NCI-H2227 (cell line): Measurements from ENCODE around the gene CADPS2.

Experiments
- DNase-seq: peaks from one replicate; lab custom pipeline; 2025; ENCODE audit not compliant: unreplicated experiment; lab: John Stamatoyannopoulos, UW

CADPS2 gene

DNA sequence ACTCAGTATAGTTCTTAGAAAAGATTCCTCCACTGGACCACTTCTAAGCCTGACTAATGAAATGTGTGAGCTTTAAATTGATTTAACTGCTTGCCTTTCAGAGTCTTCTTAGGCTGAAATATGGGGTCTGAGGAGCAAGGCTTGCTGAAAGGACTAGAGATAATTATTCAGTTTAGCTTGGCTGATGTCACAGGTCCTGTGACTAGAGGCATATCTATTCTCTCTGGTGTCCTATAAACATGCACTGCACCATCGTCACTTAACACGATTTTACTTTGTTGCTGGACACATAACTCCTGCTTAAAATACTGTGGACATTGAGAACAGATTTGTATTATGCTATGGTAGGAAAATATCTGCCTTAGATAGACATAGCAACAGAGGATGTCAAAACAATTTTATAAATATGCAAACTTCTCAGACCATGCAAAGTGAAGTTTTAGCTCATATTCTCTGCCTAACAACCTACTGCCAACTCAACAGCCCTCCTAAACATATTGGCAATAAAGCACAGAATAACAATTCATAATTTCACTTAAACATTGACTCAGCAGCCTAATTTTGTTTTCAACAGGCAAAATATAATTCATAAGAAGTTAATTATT is 267.6 kb downstream of the CADPS2 start:
- no peak for DNase-seq

- no peak for DNase-seq
These were observed 269.3 kb downstream of the CADPS2 start for GRCh38 chr7:122616951-122617350.

- no peak for DNase-seq
These were observed 280.3 kb downstream of the CADPS2 start for GRCh38 chr7:122605929-122606328.

DNA sequence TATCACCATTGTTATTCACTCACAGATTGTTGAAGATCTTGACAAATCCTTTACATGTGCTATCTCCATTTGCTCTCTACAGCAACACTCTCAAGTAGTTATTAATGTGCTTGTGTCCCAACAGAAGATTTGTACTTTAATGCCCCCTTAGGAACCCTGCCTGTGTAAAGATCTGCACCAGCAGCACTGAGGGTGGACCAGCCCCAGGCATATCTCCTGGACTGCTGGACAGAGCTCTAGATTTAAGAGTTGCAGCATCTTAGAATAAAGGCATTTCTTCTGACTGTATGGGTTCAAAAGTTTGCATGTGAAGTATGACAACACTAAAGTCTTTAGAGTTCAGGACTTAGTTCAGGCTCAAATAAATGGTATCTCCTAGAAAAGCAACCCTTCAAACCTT is 282.0 kb downstream of the CADPS2 start:
- DNase-seq = no peak

GRCh38 chr7:122602800-122603199 is 283.5 kb downstream of the CADPS2 start:
- no peak for DNase-seq

GRCh38 chr7:122600630-122601029 is 285.6 kb downstream of the CADPS2 start:
- DNase-seq = no peak

GRCh38 chr7:122600042-122600441 is 286.2 kb downstream of the CADPS2 start:
- DNase-seq = no peak

DNA sequence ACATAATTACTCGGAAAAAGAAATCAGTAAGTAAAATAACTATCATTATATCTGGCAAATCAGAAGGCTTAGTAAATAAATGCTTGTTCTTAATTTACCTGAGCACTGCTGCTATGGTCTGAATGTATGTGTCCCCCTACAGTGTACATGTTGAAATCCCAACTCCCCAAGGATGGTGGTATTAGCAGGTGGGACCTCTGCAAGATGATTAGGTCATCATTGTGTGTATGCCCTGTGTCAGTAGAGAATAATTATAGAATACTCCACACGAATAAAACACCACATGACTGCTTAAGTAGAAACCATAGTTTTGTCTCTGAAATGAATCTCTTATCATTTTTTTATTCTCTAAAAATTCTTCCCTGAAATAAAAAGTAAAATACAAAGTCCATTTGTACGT is 289.0 kb downstream of the CADPS2 start:
- no peak for DNase-seq

DNA sequence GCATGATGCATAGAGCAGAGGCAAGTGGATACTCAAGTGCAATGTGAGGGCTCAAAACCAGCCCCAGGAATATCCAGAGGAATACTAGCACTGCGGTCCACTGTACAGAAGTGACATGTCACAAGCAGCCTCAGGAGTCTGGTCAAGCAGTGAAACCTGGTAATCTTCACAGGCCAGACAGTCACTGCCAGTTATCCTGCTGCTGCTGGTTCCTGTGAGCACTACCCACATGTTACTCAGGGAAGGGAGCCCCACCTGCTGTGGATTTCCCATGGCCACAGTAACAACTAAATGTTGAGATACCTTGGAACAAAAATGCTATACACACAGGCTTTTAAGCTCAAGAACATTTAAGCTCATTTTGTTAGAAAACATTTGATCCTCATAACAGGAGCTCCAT is 290.4 kb downstream of the CADPS2 start:
- DNase-seq = no peak

- DNase-seq = no peak
These were observed 297.6 kb downstream of the CADPS2 start for GRCh38 chr7:122588621-122589020.

DNA sequence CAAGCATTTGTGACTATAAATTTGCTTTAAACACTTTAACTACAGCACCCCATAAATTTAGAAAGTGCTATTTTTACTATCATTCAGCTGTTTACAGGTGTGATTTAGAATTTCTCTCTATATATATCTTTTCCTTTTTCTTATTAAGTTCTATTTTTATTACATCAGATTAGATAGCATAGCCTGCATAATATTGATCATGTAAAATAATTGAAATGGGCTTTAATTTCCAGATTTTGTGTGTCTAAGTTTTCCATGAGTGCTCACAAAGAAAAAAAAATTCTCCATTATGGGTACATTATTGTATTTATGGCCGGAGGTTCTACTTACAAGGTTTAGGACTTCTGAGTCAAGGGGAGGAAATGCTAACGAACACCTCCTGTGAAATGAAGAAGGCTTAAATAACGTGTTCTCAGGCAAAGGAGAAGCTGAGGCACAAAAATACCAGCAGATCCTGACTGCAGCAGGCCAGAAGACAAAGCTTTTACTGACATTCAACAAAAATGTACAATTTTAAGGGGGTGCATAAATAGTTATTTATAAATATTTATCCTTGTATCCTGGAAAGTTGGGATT is 301.5 kb downstream of the CADPS2 start:
- no peak for DNase-seq

- DNase-seq = no peak
These were observed 307.9 kb downstream of the CADPS2 start for GRCh38 chr7:122578350-122578749.

DNA sequence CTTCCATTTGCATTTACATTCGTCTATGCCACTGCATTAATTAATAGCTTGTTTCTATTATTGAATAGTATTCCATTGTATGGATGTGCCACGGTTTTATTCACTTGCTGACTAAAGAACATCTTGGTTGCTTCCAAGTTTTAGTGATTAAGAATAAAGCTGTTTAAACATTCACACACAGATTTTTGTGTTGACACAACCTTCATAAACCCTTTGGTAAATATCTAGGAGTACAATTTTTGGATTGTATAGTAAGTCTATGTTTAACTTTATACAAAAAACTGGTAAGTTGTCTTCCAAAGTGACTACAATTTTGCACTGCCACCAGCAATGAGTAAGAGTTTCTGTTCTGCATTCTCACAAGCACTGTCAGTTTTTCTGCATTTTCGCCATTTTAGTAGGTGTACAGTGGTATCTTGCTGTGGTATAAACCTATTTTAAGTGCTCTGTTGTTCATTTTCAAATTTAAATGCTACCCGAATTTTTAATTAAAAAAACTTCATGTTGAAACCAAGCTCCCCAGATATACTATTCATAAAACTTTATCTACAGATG is 308.7 kb downstream of the CADPS2 start:
- no peak for DNase-seq

DNA sequence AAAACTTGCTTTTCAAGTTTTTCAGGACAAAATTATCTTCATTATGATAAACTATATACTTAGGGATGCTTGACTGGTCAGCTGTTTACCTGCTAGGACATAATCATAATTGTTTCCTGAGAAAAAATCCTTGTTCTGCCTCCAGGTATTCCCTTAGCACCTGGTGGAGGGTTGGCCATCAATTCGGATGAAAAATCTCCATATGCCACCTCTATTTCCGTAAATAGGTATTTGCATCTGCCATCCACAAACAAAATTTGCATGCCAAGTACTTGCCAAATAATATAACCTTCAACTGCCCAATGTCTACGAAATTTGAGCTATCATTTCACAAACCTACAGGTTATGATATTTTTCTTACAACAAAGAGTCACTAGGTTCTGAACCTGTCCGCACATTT is 313.6 kb downstream of the CADPS2 start:
- DNase-seq = no peak

DNA sequence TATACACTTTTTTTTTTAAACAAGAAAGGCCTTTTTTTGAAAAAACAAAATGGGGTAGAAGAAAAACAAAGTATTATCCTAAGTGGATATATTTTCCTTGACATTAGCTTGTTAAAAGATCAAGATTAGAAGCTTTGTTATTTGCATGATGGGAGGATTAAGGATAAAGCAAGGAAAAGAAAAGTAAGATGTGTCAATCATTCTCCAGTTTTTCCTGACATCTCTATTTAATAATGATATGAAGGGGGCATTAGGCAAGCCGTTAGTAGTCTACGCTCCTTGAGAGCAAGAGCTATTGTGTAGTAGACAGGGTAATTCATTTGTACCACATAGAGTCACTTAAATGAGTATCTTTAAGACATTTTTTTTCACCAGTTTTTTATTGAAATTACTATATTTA is 324.9 kb downstream of the CADPS2 start:
- no peak for DNase-seq

GRCh38 chr7:122556873-122557542 is 329.3 kb downstream of the CADPS2 start:
- DNase-seq = no peak

DNA sequence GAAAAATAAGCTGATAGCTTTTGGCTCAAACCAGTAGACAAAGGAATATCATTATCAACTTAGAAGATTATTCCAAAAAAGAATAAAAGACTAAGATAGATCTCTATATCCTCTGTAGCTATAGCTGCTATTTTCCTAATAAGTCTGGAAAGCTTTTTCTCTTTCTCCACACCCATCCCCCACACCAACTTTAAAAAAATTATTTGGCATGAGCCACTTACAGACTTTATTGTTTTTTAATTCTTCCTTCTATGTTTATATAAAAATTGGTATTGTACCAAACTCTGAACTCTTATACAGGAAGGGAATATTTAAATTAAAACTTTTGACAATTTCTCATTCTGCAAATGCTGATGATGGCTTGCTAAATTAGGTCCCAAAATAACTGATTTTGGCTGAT is 330.0 kb downstream of the CADPS2 start:
- no peak for DNase-seq

GRCh38 chr7:122553761-122554160 is 332.5 kb downstream of the CADPS2 start:
- no peak for DNase-seq

DNA sequence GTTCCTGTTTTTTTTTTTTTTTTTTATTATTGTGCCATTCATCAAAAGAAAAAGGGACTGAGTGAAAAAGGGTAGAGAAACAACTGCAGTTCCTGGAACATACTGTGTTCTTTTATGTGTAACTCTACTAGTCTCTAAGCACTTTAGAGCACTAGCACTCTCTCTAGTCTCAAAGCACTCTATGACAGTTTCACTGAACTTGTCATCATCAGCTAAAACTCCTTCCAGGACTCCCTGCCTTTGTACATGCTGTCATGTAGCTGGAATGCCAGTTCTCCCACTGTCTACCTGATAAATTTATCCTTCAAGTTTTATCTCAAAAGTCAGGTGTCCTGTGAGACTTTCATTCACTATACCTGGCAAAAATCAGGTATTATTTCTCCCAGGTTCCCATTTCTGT is 333.5 kb downstream of the CADPS2 start:
- DNase-seq = no peak

- DNase-seq = no peak
These were observed 335.7 kb downstream of the CADPS2 start for GRCh38 chr7:122550545-122550944.

DNA sequence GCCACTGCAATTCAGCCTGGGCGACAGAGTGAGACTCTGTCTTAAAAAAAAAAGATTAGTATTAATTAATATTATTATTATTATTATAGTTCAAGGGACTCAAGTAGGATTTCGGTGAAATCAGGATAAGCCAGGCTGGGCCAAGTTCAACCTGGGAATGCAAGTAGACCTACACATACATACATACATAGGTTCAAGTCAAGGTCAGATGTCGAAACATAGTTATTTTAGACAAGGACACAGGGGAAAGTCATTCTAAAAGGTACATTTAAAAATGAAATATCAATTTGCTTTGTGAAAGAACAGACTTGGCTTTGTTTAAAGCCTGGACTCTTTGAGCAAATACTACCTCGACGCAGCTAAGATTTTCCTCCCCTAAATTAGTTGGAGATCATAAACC is 336.7 kb downstream of the CADPS2 start:
- DNase-seq = no peak

DNA sequence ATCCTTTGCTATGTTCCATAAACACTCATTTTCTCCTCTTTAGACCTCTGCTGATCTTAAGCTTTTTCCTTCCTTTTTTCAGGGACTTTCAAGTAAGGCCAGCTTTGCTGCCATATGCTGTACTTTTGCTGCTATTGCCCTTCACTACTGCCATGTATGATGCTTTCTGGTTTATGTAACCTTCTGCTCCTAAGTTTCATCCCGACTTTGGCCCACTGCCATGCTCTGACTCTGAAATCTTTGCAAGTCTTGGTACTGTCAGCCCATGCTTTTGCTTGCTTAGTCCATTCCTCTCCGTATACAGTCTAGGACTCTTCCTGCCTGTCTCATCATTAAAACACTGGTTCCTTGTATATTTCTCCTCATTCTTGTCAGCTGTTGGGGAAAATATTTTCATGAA is 339.8 kb downstream of the CADPS2 start:
- DNase-seq = no peak
